GM23248 (cell line): ENCODE measurements around the gene DAPK1.

Source experiments
- EZH2 ChIP-seq: fragments of 200-600 bp; sonication (generic); IDR thresholded peaks from 2 replicates; pipeline ENCODE4 v1.6.1; 2018; ENCODE audit warnings: antibody characterized with exemption, mild to moderate bottlenecking; ENCODE audit not compliant: insufficient read depth, poor library complexity, severe bottlenecking
- EZH2phosphoT487 ChIP-seq: fragments of 200-600 bp; sonication (generic); IDR thresholded peaks from 2 replicates; pipeline ENCODE4 v1.6.1; 2018; ENCODE audit warnings: antibody characterized with exemption, moderate library complexity, mild to moderate bottlenecking, low read depth; ENCODE audit not compliant: insufficient read depth

DNA sequence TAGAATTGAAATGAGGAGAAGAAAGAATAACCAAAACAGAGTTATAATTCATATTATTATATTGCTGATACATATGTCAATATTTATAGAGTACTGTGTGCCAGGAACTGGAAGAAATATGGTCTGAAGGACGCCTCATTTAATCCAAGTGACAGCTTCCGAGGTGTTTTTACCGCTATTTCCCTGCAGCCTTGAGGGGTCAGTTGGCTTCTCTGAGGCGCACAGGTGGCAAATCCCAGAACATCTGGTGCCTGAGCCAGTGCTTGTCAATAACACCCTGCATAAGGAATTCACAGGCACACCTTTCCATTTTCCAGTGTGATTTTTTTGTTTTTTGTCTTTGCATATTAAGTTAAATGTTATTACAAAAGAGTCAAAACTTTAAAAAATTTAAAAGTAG, 185.0 kb downstream of the DAPK1 start:
- no peak for TF ChIP-seq EZH2
- no peak for TF ChIP-seq EZH2phosphoT487
